ENCODE data around the gene ADAMTSL2.
A peak's percentile ranks its signal among the peaks of the same experiment; 100 is the strongest.

The ADAMTSL2 gene

DNA sequence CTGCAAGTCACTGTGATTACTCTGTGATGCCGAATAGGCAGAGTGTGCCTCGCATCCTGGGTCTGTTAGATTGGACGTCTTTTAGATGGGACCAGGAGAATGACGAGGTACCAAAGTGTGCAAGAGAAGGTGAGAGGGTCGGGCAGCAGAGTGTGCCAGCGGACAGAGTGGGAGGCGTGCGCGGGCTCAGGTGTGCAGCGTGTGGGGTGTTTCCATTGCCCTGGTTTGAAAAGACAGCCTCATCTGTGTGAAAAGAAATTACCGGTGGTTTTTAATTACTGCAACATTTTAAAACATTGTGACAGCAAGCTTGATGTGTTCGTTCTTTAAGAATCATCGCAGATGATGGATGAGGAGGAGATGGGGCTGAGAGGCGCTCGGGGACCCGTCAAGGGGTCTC lies 78.9 kb downstream of the ADAMTSL2 start:
- ATAC-seq = no peak
- TF ChIP-seq RARB (CRISPR knock-in tag; IDR thresholded peaks at IDR 0.05) = no peak
- TF ChIP-seq ZC3H10 (CRISPR knock-in tag; IDR thresholded peaks at IDR 0.05) = no peak
- TF ChIP-seq ZFP30 (CRISPR knock-in tag; IDR thresholded peaks at IDR 0.05) = no peak
- TF ChIP-seq OSR1 (CRISPR knock-in tag; IDR thresholded peaks at IDR 0.05) = no peak
- no peak for TF ChIP-seq ARNTL (CRISPR knock-in tag; IDR thresholded peaks at IDR 0.05; ENCODE audit: borderline replicate concordance, low read depth)

DNA sequence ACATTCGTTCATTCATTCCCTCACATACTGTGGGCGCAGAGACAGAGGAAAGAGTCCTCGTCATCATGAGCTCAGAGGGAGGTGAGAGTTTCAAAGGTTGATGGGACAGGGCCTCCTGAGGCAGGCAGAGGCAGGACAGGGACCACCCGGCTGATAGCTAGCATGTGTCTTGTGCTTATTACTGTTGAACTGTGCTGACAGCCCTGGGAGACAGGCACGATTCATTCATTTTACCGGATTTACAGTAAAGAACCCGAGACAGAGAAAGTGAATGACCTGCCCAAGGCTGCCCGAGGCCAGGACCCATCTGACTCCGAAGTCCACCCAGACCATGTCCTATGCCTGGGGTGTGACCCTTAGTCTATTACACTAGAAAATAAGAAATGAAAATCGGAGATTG lies 79.6 kb downstream of the ADAMTSL2 start:
- TF ChIP-seq ZC3H10 (CRISPR knock-in tag; IDR thresholded peaks at IDR 0.05) (no peak), PPARA (CRISPR knock-in tag; IDR thresholded peaks at IDR 0.05; ENCODE audit: borderline replicate concordance) (no peak)
- no peak for ATAC-seq

DNA sequence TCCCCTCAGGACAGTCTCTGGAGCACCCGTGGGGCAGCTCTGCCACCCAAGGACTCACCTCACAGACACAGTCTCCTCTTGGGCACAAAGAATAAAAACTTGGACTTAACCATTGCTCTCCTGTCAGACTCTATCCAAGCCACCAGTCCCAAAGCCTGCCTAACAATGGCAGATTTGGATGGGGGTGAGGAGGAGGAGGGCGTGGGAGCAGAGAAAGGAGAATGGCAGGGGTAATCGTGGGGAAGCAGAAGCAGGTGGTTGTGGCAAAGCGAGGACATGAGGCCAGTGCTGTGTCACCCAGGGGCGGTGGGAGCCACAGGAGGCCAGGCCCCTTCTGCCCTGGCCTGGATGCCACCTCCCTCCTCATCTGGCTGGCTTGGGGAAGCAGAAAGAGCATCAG lies 80.2 kb downstream of the ADAMTSL2 start:
- TF ChIP-seq PPARA (CRISPR knock-in tag; IDR thresholded peaks at IDR 0.05; ENCODE audit: borderline replicate concordance) (no peak), ESRRG (CRISPR knock-in tag; IDR thresholded peaks at IDR 0.05) (no peak), RARB (CRISPR knock-in tag; IDR thresholded peaks at IDR 0.05) (no peak), ZFP3 (CRISPR knock-in tag; IDR thresholded peaks at IDR 0.05) (no peak), ISL1 (CRISPR knock-in tag; IDR thresholded peaks at IDR 0.05) (no peak), ZNF8 (CRISPR knock-in tag; IDR thresholded peaks at IDR 0.05) (no peak), ZFP30 (CRISPR knock-in tag; IDR thresholded peaks at IDR 0.05) (no peak), ARNTL (CRISPR knock-in tag; IDR thresholded peaks at IDR 0.05; ENCODE audit: borderline replicate concordance, low read depth) (no peak), TCF4 (CRISPR knock-in tag; IDR thresholded peaks at IDR 0.05; ENCODE audit: borderline replicate concordance) (no peak), ZC3H10 (CRISPR knock-in tag; IDR thresholded peaks at IDR 0.05) (no peak), ZNF565 (CRISPR knock-in tag; conservative IDR thresholded peaks at IDR 0.05; ENCODE audit: low read depth) (no peak), TOX (CRISPR knock-in tag; IDR thresholded peaks at IDR 0.05; ENCODE audit: borderline replicate concordance) (no peak)
- TF ChIP-seq, protein P1, sequence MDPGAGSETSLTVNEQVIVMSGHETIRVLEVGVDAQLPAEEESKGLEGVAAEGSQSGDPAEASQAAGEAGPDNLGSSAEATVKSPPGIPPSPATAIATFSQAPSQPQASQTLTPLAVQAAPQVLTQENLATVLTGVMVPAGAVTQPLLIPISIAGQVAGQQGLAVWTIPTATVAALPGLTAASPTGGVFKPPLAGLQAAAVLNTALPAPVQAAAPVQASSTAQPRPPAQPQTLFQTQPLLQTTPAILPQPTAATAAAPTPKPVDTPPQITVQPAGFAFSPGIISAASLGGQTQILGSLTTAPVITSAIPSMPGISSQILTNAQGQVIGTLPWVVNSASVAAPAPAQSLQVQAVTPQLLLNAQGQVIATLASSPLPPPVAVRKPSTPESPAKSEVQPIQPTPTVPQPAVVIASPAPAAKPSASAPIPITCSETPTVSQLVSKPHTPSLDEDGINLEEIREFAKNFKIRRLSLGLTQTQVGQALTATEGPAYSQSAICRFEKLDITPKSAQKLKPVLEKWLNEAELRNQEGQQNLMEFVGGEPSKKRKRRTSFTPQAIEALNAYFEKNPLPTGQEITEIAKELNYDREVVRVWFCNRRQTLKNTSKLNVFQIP (CRISPR knock-in tag; IDR thresholded peaks at IDR 0.05; ENCODE audit: borderline replicate concordance, low read depth) = no peak
- TF ChIP-seq, protein P2, sequence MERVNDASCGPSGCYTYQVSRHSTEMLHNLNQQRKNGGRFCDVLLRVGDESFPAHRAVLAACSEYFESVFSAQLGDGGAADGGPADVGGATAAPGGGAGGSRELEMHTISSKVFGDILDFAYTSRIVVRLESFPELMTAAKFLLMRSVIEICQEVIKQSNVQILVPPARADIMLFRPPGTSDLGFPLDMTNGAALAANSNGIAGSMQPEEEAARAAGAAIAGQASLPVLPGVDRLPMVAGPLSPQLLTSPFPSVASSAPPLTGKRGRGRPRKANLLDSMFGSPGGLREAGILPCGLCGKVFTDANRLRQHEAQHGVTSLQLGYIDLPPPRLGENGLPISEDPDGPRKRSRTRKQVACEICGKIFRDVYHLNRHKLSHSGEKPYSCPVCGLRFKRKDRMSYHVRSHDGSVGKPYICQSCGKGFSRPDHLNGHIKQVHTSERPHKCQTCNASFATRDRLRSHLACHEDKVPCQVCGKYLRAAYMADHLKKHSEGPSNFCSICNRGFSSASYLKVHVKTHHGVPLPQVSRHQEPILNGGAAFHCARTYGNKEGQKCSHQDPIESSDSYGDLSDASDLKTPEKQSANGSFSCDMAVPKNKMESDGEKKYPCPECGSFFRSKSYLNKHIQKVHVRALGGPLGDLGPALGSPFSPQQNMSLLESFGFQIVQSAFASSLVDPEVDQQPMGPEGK (CRISPR knock-in tag; IDR thresholded peaks at IDR 0.05; ENCODE audit: borderline replicate concordance) = no peak
- no peak for ATAC-seq

DNA sequence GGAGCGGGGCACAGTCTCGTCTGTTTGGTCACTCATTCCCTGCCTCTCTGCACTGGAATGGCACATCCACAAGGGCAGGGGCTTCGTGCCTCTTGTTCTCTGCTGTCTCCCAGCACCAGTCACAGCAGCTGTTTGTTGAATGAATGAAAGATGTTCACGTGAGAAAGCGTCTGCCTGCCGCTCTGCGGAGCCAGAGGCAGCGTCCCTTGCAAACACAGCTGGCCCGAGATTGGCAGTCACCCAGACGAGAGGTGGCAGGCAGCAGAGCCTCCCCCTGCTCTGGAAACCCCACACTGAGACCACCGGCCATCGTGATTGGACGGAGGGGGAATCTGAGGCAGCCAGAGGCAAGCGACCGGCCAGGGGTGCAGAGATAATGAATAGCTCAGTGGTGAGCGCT lies 80.7 kb downstream of the ADAMTSL2 start:
- no peak for ATAC-seq
- TF ChIP-seq ZC3H10 (CRISPR knock-in tag; IDR thresholded peaks at IDR 0.05) = no peak
- TF ChIP-seq ZNF70 (CRISPR knock-in tag; IDR thresholded peaks at IDR 0.05) = no peak
- no peak for TF ChIP-seq RARB (CRISPR knock-in tag; IDR thresholded peaks at IDR 0.05)
- TF ChIP-seq SNAI2 (CRISPR knock-in tag; IDR thresholded peaks at IDR 0.05) = no peak
- no peak for TF ChIP-seq ZFP30 (CRISPR knock-in tag; IDR thresholded peaks at IDR 0.05)

DNA sequence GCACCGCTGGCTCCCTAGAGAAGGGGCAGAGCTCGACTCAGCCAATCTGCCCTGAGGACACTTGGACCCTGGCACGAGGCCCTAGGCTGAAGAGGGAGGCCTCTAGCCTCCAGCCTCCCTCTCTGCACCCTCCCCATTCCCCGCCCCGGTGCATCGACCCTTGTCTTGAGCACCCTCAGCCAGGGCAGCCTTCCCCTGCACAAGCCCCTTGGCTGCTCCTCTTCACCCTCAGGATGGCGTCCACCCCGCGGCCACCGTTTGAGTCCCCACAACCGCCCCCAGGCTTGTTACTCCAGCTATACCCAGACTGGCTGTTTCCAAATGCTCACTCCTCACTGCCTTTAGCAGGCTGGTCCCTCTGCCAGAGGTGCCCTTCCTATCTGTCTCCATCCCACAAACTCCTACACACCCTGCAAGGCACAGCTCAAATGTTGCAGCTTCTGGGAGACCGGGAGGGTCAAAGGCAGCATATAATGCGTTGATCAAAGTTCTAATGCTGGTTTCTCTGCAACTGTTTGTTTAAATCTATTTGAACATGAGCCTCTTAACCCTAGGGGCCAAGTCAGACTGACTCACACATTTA lies 81.2 kb downstream of the ADAMTSL2 start:
- TF ChIP-seq ZFP3 (CRISPR knock-in tag; IDR thresholded peaks at IDR 0.05) = peak; percentile 86
- no peak for TF ChIP-seq RARB (CRISPR knock-in tag; IDR thresholded peaks at IDR 0.05)
- ATAC-seq = no peak

DNA sequence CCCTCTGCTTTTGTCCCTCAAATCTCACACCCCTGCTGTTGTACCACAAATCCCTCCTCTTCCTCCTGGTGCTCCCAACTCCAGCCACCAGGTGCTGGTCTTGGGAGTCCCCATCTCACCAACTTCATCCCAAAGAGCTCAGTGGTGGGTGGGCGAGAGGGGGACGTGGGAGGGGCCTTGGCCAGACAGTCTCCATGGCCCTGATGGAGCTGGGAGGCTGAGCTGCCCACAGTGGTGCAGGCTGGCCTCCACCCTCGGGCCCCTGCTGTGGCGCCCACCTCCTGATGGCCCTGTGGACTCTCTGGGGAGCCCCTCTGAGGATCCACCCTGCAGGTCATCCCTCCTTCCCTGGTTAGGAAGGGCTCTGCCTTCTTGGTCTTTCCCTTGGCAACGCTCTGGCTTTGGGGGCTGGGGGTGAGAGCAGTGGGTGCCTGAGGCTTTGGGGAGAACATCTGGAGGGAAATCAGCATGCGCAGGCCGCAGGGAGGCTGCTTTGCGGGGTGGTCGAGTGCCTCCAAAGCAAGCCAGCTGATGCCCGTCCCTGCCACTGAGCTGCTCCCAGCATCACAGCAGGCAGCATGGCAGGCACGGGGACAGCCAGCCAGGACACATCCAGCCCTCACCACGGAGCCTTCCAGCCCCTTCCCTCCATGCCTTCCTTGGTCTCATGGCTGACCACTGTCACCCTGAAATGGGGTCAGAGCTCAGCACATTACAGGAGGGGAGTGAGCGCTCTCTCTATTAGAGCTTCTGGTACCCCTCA lies 82.3 kb downstream of the ADAMTSL2 start:
- no peak for TF ChIP-seq CSDC2 (CRISPR knock-in tag; IDR thresholded peaks at IDR 0.05)
- no peak for TF ChIP-seq ZC3H10 (CRISPR knock-in tag; IDR thresholded peaks at IDR 0.05)
- TF ChIP-seq, protein P2 (CRISPR knock-in tag; IDR thresholded peaks at IDR 0.05; ENCODE audit: borderline replicate concordance) = no peak
- TF ChIP-seq RARB (CRISPR knock-in tag; IDR thresholded peaks at IDR 0.05) = no peak
- no peak for TF ChIP-seq GLIS3 (CRISPR knock-in tag; IDR thresholded peaks at IDR 0.05)
- TF ChIP-seq TCF4 (CRISPR knock-in tag; IDR thresholded peaks at IDR 0.05; ENCODE audit: borderline replicate concordance) = no peak
- no peak for TF ChIP-seq ZFP30 (CRISPR knock-in tag; IDR thresholded peaks at IDR 0.05)
- no peak for TF ChIP-seq ZNF8 (CRISPR knock-in tag; IDR thresholded peaks at IDR 0.05)
- no peak for TF ChIP-seq ZNF70 (CRISPR knock-in tag; IDR thresholded peaks at IDR 0.05)
- TF ChIP-seq PPARA (CRISPR knock-in tag; IDR thresholded peaks at IDR 0.05; ENCODE audit: borderline replicate concordance) = no peak
- TF ChIP-seq, protein P3, sequence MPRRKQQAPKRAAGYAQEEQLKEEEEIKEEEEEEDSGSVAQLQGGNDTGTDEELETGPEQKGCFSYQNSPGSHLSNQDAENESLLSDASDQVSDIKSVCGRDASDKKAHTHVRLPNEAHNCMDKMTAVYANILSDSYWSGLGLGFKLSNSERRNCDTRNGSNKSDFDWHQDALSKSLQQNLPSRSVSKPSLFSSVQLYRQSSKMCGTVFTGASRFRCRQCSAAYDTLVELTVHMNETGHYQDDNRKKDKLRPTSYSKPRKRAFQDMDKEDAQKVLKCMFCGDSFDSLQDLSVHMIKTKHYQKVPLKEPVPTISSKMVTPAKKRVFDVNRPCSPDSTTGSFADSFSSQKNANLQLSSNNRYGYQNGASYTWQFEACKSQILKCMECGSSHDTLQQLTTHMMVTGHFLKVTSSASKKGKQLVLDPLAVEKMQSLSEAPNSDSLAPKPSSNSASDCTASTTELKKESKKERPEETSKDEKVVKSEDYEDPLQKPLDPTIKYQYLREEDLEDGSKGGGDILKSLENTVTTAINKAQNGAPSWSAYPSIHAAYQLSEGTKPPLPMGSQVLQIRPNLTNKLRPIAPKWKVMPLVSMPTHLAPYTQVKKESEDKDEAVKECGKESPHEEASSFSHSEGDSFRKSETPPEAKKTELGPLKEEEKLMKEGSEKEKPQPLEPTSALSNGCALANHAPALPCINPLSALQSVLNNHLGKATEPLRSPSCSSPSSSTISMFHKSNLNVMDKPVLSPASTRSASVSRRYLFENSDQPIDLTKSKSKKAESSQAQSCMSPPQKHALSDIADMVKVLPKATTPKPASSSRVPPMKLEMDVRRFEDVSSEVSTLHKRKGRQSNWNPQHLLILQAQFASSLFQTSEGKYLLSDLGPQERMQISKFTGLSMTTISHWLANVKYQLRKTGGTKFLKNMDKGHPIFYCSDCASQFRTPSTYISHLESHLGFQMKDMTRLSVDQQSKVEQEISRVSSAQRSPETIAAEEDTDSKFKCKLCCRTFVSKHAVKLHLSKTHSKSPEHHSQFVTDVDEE (CRISPR knock-in tag; IDR thresholded peaks at IDR 0.05) = no peak
- TF ChIP-seq ZFP3 (CRISPR knock-in tag; IDR thresholded peaks at IDR 0.05) = no peak
- no peak for ATAC-seq
